HG03103 (cell line): ENCODE measurements around the gene GNG13.

Source experiments
- ATAC-seq: cut with Tn5 transposase; IDR thresholded peaks from one replicate; pipeline ENCODE4 v1.9.1; 2021; ENCODE audit warnings: low read depth; ENCODE audit not compliant: unreplicated experiment

GNG13 gene

DNA sequence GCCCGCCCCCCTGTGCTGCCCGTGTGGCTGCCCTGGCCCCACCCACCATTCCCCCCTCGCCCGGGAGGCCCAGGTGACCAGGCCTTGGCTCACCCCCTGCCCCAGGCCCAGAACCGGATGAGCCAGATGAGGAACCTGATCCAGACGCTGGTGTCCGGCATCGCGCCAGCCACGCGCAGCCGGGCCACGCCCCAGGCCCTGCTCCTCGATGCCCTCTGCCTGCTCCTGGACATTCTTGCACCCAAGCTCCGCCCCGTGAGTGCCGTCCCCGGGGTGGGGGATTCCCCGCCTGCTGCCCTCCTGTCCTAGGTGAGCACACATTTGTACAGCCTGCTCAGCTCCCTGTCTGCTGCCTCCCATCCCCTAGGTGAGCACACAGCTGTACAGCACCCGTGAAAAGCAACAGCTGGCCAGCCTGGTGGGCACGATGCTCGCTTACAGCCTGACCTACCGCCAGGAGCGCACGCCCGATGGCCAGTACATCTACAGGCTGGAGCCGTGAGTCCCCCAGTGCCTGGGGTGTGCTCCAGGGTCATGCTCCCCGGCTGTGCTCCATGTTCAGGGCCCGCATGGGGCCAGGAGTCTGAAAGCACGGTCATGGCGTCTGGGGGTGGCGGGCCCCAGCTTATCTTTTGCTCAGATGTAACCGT, 4.8 kb downstream of the GNG13 start:
- no peak for ATAC-seq

DNA sequence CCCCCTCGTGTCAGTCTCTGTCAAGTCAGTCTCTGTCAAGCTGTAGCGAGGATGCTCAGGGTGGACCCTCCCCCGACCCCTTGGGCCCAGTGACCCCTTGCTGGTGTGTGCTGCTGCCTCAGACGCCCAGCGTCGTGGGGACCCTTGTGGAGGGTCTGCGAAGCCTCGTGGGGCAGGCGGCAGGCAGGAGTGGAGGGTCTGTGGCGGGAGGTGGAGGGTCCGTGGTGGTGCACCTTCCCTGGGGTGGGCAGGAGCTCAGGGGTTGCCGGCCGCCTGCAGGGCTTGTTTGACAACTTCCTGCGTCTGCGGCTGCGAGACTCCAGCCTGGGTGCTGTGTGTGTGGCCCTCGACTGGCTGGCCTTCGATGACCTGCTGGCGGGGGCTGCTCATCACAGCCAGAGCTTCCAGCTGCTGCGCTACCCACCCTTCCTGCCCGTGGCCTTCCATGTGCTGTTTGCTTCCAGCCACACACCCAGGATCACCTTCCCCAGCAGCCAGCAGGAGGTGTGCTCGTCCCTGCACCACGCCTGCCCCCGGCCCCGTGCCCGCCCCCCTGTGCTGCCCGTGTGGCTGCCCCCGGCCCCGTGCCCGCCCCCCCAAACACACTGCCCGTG, 5.6 kb downstream of the GNG13 start:
- no peak for ATAC-seq

DNA sequence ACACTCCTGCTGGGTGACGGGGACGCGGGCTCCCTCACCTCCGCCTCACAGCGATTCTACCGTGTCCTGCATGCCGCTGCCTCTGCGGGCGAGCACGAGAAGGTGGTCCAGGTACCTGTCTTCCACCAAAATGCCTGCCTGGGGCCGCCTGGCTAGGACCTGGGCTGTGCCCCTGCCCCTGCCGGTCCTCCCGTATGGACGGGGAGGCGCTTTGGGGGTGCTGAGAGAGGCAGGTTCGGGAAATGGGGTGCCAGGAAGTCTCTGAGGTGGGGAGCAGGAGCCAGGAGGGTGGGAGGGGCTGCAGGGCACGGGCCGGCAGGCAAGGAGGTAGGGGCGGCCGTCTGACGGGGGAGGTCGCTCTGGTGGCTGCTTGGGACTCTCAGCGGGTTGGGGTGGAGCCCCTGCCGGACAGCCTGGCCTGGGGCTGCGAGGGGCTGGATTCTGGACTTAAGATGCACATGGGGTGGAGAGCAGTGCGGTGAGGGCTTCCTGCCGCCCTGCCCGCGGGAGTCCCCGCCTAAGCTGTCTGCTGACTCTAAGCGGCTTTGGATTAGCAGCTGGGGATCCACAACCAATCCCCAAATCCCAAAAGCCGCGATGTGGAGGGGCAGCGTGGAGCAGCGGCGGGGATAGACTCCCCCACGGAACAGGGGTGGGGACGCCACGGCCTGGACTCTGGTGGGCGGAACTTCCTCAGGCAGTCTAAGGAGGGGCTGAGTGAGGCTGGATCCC, 6.3 kb downstream of the GNG13 start:
- ATAC-seq = no peak

DNA sequence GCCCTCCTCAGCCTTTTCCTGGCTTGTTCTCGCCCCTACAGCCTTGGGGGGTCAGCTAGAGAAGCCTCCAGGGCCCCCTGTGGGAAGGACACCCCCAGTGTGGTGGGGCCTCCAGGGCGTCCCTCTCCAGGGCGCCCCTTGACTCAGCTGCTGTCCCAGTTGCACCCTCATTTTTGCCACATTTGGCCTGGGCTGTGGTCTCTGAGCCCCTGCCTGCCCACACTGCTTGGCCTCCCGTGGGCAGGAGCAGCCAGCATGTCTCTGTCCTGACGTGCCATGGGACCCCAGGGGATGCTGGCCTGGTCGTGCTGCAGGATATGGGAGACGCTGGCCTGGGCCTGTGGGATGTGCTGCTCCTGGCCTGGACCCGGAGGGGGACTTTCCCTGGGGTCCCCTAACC, 7.1 kb downstream of the GNG13 start:
- no peak for ATAC-seq

DNA sequence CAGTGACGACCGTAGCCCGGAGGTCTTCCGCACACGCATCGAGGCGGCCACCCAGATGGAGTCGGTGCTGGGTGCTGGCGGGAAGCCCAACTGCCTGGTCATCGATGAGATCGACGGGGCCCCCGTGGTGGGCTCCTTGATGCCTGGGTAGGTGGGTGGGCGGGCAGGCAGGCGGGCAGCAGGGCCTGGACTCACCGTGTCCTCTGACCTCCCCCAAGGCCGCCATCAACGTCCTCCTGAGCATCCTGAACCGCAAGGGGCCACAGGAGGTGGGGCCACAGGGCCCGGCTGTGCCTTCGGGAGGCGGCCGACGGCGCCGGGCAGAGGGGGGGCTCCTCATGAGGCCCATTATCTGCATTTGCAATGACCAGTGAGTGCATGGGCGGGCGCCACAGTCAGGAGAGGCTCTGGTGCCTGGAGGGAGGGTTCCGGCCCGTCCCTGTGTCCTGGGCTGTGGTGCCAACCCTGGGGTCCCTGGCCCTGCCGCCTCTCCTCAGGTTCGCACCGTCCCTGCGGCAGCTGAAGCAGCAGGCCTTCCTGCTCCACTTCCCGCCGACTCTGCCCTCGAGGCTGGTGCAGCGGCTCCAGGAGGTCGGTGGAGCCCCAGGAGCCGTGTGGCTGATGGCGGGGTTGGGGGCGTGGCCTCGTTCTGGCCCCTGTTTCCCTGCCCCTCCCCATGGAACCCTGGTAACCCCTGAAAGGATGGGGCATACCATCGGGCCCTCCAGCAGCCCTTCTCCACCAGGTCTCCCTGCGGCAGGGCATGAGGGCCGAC, 8.1 kb downstream of the GNG13 start:
- ATAC-seq = no peak

DNA sequence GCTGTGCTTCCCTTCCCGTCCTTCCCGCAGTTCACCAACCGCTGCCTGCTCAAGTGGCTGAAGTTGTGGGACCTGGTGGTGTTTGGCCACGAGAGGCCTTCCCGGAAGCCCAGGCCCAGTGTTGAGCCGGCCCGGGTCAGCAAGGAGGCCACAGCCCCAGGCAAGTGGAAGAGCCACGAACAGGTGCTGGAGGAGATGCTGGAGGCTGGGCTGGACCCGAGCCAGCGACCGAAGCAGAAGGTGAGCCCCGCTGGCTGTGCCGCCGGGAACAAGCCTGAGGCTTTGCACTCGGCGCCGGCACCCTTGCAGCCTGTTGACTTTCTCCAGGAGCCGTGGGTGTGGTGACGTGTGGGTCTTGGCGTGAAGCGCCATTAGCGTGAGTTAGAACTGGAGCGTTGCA, 9.4 kb downstream of the GNG13 start:
- no peak for ATAC-seq

DNA sequence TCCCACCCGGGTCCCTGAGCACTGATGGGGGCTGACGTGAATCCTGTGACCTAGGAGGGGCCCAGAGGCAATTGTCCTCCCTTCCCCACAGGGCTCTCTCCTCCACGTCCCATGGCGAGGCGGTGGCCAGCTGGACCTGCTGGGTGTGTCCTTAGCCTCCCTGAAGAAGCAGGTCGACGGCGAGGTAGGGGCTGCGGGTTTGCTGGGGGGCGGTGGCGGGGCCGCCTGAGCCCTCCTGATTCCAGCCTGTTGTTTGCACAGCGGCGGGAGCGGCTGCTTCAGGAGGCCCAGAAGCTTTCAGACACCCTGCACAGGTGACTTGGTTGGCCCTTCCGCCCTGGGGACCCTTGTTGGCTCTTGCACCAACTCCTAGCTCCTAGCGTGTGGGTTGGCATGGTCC, 10.4 kb downstream of the GNG13 start:
- no peak for ATAC-seq

DNA sequence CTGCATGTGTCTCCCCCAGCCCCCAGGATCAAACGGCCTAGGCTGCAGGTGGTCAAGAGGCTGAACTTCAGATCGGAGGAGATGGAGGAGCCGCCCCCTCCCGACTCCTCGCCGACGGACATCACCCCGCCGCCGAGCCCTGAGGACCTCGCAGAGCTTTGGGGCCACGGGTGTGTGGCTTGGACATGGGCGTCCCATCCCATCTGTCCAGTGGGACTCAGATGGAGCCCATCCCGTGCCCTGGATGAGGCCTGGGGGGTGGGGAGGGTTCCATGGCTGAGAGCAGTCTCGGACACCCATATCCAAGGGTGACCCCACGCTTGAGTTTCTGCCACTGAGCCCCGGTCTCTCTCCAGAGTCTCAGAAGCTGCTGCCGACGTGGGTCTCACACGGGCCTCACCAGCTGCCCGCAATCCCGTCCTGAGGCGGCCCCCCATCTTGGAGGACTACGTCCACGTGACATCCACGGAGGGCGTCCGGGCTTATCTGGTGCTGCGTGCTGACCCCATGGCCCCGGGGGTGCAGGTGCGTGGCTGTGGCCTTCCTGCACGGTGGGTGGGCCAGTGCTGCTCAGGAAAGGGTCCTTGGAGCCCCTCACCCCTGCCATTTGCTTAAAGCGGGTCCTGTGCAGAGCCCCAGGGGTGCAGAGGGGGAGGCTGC, 11.2 kb downstream of the GNG13 start:
- ATAC-seq = no peak

DNA sequence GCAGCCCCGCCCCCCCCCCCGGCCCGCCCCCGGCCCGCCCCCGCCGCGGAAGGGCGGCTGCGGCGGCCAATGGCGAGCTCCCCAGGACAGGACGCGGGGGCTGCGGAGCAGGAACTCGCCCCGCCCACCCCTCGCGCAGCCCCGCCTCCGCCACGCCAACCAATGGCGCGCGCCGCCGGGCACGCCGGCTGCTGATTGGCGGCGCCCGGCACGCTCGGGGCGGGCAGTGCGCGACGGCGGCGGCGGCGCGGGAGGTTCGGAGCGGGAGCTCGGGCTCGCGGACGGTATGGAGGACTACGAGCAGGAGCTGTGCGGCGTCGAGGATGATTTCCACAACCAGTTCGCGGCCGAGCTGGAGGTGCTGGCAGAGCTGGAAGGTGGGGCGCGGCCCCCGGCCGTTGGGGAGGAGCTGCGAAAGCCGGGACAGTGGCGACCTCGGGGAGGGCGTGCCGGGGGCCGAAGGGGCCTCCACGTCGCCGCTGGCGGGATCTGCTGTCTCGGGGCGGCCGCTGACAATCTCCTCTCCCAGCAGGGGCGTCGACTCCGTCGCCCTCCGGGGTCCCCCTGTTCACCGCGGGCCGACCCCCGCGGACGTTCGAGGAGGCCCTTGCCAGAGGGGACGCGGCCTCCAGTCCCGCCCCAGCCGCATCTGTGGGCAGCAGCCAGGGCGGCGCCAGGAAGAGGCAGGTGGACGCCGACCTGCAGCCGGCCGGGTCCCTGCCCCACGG, 12.0 kb downstream of the GNG13 start, which contains the start of gene CHTF18:
TSS of gene CHTF18 (plus strand) at position 222 of the 728 bp plus-strand sequence. CDS start at position 287, 65 bp downstream.
- peak; percentile 75 for ATAC-seq

DNA sequence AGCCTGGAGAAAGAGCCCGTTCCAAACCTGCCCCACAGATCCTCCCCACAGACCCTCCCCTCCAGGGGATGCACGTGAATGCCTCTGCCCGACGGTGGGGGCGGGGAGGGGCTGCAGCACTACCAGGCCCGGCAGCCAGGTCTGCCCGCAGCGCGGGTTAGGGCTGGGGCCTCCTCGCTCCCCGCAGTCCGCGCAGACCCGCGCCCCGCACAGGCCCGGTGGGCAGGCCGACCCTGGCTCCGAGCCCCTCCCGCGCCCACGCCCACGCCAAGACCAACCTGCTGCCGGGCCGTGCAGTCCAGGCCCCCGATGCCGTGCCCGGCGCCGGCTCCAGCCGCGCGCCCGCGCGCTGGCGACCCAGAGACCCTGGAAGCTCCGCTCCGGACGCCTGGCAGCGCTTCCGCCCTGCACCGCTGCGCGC, 12.5 kb downstream of the GNG13 start, which contains the start of gene RPUSD1:
TSS of gene RPUSD1 (minus strand) at position 404 of the 421 bp plus-strand sequence. CDS start 644 bp downstream, outside the sequence.
- ATAC-seq = peak; percentile 18

DNA sequence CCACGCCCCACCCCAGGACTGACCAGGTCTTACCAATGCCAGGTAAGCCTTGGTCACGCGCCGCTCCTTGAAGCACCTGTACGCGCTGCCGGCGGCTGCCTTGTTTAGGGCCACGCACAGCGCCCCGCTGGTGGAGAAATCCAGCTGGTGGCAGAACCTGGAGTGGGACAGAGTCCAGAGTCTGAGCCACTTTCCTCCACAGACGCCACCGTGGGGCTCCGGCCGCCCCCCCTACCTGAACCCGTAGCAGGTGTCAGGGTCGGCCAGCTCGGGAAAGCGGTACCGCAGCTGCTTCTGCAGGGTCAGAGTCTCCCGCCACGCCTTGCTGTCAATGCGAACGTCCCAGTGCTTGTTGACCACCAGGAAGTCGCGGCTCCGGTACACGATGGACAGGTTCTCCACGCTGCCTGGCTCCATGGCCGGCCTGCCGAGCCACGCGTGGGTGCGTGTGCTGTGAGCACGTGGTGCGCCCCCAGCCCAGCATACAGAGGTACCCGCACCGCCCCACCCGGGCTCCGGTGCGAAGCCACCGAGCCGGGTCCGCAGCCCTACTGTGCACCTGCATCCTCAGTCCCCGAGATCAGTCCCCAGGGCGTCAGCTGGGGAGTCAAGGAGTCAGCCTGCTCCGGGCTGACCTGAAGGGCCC, 13.1 kb downstream of the GNG13 start:
- peak; percentile 8 for ATAC-seq

DNA sequence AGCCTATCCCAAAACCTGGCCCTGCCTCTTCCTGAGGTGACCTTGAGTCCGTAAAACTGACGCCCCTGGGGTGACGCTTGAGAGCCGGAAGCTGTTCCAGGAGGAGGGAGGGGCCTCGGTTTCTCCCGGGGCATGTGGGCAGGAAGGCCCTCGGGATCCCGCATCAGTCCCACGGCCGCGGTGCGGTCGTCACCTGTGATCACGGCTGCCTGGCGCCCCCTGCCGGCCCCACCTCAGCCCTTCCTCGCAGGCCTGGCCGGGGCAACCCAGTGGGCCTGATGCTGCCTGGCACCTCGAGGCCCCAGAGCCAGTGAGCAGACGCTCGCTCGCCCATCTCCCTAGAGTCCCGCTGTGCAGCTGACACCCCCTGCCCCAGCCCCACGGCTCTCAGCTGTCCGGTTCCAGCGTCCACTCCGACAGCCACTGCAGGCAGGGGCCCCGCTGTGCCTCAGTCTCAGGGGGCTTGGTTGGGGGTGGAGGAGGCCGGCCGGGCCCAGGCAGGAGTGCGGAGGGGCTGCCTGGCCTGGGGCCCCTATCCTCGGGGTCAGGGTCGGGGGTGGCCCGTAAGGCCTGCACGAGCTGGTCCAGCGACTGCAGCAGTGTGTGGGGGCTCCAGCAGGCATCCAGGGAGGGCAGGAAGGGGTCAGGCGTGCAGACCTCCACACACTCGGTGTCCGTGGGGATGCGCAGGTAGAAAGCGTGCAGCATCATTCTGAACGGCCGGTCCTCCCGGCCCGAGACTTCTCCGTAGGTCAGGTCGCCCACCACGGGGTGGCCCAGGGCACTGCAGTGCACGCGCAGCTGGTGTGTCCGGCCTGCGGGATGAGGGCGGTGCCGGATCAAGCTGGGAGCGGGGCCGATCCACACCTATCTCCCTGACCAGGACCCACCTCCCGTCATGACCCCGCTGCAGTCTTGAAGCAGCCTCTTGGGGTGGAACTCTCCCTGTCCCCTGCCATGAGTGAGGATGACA, 14.7 kb downstream of the GNG13 start:
- ATAC-seq = no peak

DNA sequence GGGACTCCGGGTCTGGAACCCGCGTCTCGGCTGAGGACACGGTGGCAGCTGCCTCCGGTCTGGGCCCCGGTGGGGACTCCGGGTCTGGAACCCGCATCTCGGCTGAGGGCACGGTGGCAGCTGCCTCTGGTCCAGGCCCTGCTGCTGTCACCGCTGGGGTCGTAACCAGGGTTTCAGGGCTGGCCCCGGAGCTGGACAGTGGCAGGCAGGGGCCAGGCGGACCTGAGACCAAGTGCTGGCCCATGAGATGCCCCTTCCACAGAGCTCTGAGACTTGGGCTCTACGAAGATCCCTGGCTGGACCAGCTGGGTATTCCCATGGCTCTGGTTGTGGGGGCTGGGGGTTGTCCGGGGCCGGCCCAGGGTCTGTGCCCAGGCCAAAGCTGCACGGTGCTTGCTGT, 16.1 kb downstream of the GNG13 start:
- ATAC-seq = no peak

DNA sequence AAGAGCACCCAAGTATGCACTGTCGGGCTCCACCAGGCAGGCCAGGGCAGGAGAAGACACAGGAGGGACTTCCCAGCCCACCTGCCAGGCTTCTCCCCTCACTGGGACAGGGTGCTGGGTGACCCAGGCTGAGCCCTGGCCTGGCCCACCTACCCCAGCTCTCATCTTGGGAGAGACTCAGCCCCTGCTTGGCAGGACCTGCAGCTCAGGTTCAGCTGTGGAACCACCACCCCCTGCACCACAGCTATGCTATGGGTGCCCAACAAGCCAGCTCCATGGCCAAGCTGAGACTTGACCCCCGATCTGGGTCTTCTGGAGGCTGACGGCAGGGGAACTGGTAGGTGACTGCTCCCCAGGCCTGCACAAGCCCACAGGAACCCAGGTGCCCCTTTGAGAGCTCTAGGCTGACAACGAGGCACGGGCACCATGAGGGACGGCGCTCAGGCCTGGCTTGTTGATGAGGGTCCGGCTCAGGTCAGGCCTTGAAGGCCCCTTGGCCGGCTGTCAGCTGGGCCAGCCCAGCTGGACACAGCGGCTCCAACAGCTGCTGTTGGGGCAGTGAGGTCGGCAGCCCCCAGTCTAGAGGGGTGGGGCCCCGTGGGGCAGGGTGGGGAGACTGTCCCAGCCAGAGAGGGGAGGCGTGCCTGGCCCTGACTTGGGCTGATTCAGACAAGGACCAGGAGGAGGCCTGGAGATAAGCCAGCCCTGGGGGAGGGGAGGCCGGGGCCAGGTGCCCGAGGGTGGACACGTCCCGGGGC, 17.0 kb downstream of the GNG13 start:
- ATAC-seq = no peak

DNA sequence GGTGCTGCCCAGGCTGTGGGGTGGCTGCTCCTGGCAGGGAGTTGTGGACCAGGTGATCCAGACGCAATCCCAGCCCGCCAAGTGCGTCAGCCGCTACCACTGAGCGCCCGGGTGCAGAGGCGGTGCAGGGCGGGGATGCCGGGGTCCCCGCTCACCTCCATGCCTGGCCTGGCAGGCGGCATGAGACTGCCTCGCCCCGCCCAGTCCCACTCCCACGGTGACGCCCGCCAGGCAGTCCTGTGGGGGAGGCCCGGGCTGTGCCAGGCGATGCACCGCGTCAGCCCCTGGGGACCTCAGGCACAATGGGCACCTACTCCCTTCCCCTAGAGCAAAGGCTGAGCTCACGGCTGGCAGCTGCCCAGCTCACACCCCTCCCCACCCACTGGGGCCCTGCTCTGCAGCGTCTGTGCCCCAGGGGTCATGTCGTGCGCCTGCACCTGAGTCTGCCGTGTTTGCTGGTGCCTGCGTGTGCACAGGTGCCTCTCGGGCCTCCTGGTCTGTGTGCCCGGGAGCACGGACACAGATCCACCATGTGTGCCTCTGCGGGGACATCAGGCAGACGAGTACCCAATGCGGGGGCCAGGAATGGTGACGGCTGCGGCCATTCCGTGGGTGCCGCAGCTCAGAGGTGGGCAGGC, 17.6 kb downstream of the GNG13 start:
- no peak for ATAC-seq

DNA sequence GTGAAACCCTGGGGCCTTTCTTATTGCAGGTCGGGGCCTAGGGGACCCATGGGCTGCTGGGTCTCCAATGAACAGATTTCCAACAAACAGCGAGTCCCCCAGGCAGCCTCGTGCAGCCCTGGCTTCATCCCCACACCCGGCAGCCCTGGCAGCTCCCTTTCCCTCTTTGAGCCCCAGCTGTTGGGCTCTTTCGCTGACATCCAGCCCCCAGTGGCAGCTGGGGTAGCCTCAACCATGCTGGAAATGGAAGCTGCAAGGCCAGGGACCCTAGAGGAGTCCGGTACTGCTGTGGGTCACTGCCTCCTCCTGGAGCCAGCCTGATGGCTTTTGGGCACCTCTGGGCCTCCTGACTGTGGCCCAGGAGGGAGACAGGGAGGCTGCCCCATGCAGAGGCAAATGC, 18.3 kb downstream of the GNG13 start:
- ATAC-seq = no peak
